Heart right ventricle (tissue), 16 donors: ENCODE results near the gene PEAR1. TPM values are rescaled to one million over a fixed set of nuclear protein-coding genes. Genes with fewer than 3 reads are reported as not detected.

ENCODE experiments used
- ATAC-seq, 8 donors: fragments of 200-7000 bp; cut with Tn5 transposase; one replicate each; pipeline ENCODE4 v1.9.1; 2020; ENCODE audit warnings: mild to moderate bottlenecking in 8 of 8, moderate library complexity in 8 of 8, moderate number of reproducible peaks in 1 of 8
- DNase-seq, 2 donors: peaks; one replicate each; pipeline ENCODE4 v3.0.0-alpha.2; 2020
- H3K27ac ChIP-seq, 10 donors: fragments of 200-600 bp; sonication (generic) in 2 of 10; one replicate each; pipeline versions ENCODE4 v1.5.0 to v1.8.0; 2020 to 2022; ENCODE audit warnings: mild to moderate bottlenecking in 3 of 10
- H3K27me3 ChIP-seq, 7 donors: fragments of 200-600 bp; one replicate each; pipeline ENCODE4 v1.8.0; 2021 to 2022; ENCODE audit warnings: mild to moderate bottlenecking in 2 of 7
- H3K36me3 ChIP-seq, 9 donors: fragments of 200-600 bp; sonication (generic) in 1 of 9; one replicate each; pipeline versions ENCODE4 v1.5.0 to v1.8.0; 2020 to 2022; ENCODE audit warnings: mild to moderate bottlenecking in 2 of 9
- H3K4me1 ChIP-seq, 9 donors: fragments of 200-600 bp; sonication (generic) in 1 of 9; one replicate each; pipeline versions ENCODE4 v1.5.0 to v1.8.0; 2020 to 2022; ENCODE audit warnings: mild to moderate bottlenecking in 4 of 9
- H3K4me3 ChIP-seq, 10 donors: fragments of 200-600 bp; sonication (generic) in 2 of 10; one replicate each; pipeline versions ENCODE4 v1.5.0 to v1.8.0; 2020 to 2022; ENCODE audit warnings: mild to moderate bottlenecking in 7 of 10, moderate library complexity in 2 of 10
- H3K9me3 ChIP-seq, 11 donors: fragments of 200-600 bp in 10 of 11; sonication (generic) in 2 of 11; one replicate each; pipeline versions ENCODE4 v1.5.0 to v1.8.0; 2013 to 2022; ENCODE audit warnings: mild to moderate bottlenecking in 2 of 11, control low read depth in 1 of 11, moderate library complexity in 1 of 11
- WGBS, 2 donors: extraction: QIAGEN DNeasy Blood & Tissue Kit; methylation state at CpG; one replicate each; pipeline ENCODE4 v1.1.7; 2013; ENCODE audit warnings: inconsistent platforms in 1 of 2; 5-methylcytosine and 5-hydroxymethylcytosine counted together
- intact Hi-C, 10 donors: fragments of 100-400 bp; cut with DNase I; formaldehyde crosslinking; loops; one replicate each; pipeline versions ENCODE4 v1.11.1 to v1.14.2; 2022
- polyA plus RNA-seq, 2 donors: library from polyadenylated mRNA; stranded (reverse); fragments of 200-250 nt; gene quantifications; one replicate each; pipeline ENCODE4 v1.2.3, GENCODE V29; 2013
- total RNA-seq, 10 donors: library from RNA; stranded (reverse); fragmentation: NEBNext Ultra II Directional in 3 of 10; extraction: Animal tissue kit (Norgen Biotek cat#: 25700) in 3 of 10; gene quantifications; one replicate each; pipeline versions ENCODE4 v1.2.1 to v1.2.4, GENCODE V29; 2021 to 2023
- TF ChIP-seq, protein P1 (sequence below), 9 donors: fragments of 200-600 bp; sonication (generic) in 2 of 9; IDR thresholded peaks; one replicate each; pipeline versions ENCODE4 v1.5.0 to v1.8.0; 2021 to 2022; ENCODE audit warnings: antibody characterized with exemption in 9 of 9, mild to moderate bottlenecking in 5 of 9, moderate library complexity in 1 of 9
- donor health status: Arrhythmogenic right ventricular cardiomyopathy.
- donor health status: ischemic (EF 13 %, LVEDD 7.1; RV severe dilation, severe dysfunction).
- donor health status: healthy with polysubstance abuse.
- donor health status: DM: no; HTN: yes; CAD: no.
- donor health status: DM: no; HTN: no; CAD: no.
- donor health status: ischemic (EF 25% LVEDD 6.9; RV normal size, moderate dysfunction).
- donor health status: ischemic (EF 25% LVEDD 5.7; RV mildly dilated, moderate dysfunction).
- donor health status: healthy.
- donor health status: DM: yes; HTN: yes; CAD: no.
- donor health status: Ischemic cardiomyopathy.
- donor health status: ischemic (EF 35%, LVEDD 5.7; RV mildly dilated, moderate dysfunction).
- donor health status: nonischemic (EF 11% LVEDD 7.7; RV severe dilation, severe dysfunction).
- donor health status: DM: yes; HTN: yes; CAD: no.
- donor health status: PGD.
- donor health status: ischemic (EF 29% LVEDD 5.4; RV normal size, mild dysfunction).
- donor health status: nonischemic (EF 23%, LVEDD 6.1; RV moderate dilation, normal function).

PEAR1 gene
- total and polyA plus RNA-seq, 12 donors, result 3.8 to 13.7 (median 7.1) TPM

DNA sequence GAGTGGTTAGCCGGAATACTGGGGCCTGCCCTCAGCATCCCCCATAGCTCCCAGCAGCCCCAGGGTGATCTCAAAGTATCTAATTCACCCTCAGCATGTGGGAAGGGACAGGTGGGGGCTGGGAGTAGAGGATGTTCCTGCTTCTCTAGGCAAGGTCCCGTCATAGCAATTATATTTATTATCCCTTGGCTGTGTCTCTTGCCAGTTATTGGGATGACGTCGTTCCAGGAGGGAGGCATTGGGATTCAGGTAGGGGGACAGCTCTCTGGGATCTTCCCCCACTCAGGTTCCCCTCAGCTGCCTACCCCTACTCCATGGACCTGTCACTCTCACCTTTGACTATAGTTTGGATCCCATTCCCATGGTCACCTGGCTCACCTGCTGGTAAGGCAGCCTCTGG, 11.9 kb upstream of the PEAR1 start:
- no peak for ATAC-seq
- no peak overlapping the region for H3K4me3 ChIP-seq
- TF ChIP-seq, protein P1, sequence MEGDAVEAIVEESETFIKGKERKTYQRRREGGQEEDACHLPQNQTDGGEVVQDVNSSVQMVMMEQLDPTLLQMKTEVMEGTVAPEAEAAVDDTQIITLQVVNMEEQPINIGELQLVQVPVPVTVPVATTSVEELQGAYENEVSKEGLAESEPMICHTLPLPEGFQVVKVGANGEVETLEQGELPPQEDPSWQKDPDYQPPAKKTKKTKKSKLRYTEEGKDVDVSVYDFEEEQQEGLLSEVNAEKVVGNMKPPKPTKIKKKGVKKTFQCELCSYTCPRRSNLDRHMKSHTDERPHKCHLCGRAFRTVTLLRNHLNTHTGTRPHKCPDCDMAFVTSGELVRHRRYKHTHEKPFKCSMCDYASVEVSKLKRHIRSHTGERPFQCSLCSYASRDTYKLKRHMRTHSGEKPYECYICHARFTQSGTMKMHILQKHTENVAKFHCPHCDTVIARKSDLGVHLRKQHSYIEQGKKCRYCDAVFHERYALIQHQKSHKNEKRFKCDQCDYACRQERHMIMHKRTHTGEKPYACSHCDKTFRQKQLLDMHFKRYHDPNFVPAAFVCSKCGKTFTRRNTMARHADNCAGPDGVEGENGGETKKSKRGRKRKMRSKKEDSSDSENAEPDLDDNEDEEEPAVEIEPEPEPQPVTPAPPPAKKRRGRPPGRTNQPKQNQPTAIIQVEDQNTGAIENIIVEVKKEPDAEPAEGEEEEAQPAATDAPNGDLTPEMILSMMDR (IDR thresholded peaks at IDR 0.05), result no peak
- peaks cover 0 to 17% (median 3%) of the 10 kb centered on the region in 9 donors for H3K4me1 ChIP-seq
- H3K36me3 ChIP-seq, result no peaks in the 10 kb centered on the region
- H3K27ac ChIP-seq, result no peak overlapping the region
- DNase-seq, result no peak
- H3K9me3 ChIP-seq, result no peaks in the 10 kb centered on the region
- 81 to 87% methylated on average over 4 of the region's 4 CpGs for WGBS, 2 donors
- H3K27me3 ChIP-seq, result peaks cover 0 to 33% (median 12%) of the 10 kb centered on the region in 7 donors
- intact Hi-C loops, result loop anchor here in 8 of 10 donors (2.0 to 10.0 kb wide), 4 partner anchors 41 to 187 kb away; partner anchors contain the start of genes ISG20L2 (in 3 of the 8) and METTL25B (in 3 of the 8)

DNA sequence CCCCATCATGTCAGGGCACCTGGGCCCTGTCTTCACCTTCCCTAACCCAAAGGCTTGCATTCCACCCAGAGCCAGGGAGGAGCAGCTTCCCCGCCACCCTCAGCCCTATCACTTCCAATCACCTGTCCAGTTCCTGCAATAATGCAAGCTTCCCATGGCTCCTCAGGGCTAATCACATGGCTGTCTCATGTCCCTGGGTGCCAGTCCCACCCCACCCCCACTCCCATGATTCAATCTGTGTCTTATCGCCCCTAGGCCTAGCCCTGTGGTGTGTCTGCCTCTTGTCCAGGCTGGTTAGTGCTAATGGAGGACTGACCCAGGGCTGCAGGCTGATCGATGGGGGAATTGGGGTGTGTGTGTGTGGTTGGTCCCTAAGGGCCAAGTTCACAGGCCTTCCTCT, 11.0 kb upstream of the PEAR1 start:
- no peaks in the 10 kb centered on the region for H3K9me3 ChIP-seq
- H3K4me3 ChIP-seq, result no peak overlapping the region
- intact Hi-C loops, result loop anchor here in 8 of 10 donors (2.0 to 10.0 kb wide), 4 partner anchors 42 to 188 kb away; partner anchors contain the start of genes ISG20L2 (in 3 of the 8) and METTL25B (in 3 of the 8)
- WGBS, 2 donors, result 62 to 73% methylated on average over 3 of the region's 3 CpGs
- DNase-seq (no peak), ATAC-seq (no peak)
- TF ChIP-seq, protein P1 (IDR thresholded peaks at IDR 0.05), result no peak
- H3K27me3 ChIP-seq, result peaks cover 0 to 26% (median 6%) of the 10 kb centered on the region in 7 donors
- no peaks in the 10 kb centered on the region for H3K36me3 ChIP-seq
- no peak overlapping the region for H3K27ac ChIP-seq
- peaks cover 0 to 17% (median 3%) of the 10 kb centered on the region in 9 donors for H3K4me1 ChIP-seq

DNA sequence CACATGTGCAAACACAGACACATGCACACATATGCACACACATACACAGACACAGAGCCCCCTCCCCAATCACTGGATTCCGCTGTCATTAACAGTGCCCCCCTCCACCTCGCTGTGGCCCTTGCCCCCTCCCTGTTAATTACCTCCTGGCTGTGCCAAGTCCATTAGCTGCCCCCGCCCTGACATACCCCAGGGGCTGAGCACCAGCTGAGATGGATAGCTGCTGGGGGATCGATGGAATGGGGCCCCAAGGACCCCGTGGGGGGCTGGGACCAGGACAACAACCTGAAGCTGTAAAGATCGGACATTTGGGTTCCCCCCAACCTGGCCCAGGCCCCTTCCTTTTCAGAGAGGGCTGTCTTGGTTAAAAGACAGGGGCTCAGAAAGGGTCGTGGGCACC, 9.6 kb upstream of the PEAR1 start:
- intact Hi-C loops, result loop anchor here in 8 of 10 donors (2.0 to 10.0 kb wide), 4 partner anchors 43 to 189 kb away; partner anchors contain the start of genes ISG20L2 (in 3 of the 8) and METTL25B (in 3 of the 8)
- no peak overlapping the region for H3K4me3 ChIP-seq
- peaks cover 0 to 20% (median 6%) of the 10 kb centered on the region in 7 donors for H3K27me3 ChIP-seq
- H3K9me3 ChIP-seq, result no peaks in the 10 kb centered on the region
- no peak overlapping the region for H3K27ac ChIP-seq
- peaks cover 0 to 17% (median 3%) of the 10 kb centered on the region in 9 donors for H3K4me1 ChIP-seq
- TF ChIP-seq, protein P1 (IDR thresholded peaks at IDR 0.05), result no peak
- DNase-seq, result no peak
- no peaks in the 10 kb centered on the region for H3K36me3 ChIP-seq
- ATAC-seq, result no peak
- 76 to 79% methylated on average over 7 of the region's 7 CpGs for WGBS, 2 donors

DNA sequence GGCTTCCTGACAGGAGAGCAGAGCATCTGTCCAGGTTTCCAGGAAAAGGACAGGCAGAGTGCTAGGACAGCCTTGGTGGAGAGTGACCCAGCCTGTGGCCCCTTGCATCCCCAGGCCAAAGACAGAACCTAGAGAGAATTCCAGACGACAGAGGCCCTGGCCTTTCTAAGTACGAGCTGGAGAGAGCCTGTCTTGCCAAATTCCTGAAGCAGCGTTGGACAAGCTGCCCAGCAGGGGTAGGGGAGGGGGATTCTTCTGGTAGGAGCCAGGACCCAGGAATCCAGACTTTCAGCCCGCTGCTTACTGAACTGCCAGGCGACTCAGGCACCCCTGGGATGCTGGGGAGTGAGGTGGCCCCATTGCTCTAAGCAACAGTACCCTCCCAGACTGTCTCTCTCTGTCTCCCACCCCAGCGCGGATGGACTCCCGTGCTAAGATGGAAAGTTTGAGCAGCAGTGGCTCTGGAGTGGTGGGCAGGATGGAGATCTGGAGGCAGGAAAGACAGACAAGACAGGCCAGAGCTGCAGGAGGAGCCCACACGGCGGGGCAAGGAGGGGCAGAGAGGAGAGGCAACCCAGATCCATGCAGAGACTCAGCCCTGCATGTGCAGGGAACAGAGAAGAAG, 8.8 kb upstream of the PEAR1 start:
- ATAC-seq, result peak in 1 of 8 donors; percentile 9
- Histone ChIP-seq H3K4me1 (peaks cover 0 to 17% (median 3%) of the 10 kb centered on the region in 9 donors), H3K4me3 (no peak overlapping the region), H3K27ac (no peak overlapping the region), H3K9me3 (no peaks in the 10 kb centered on the region), H3K27me3 (peaks cover 0 to 19% (median 6%) of the 10 kb centered on the region in 7 donors), H3K36me3 (no peaks in the 10 kb centered on the region)
- 65 to 67% methylated on average over 10 of the region's 10 CpGs for WGBS, 2 donors
- TF ChIP-seq, protein P1 (IDR thresholded peaks at IDR 0.05), result no peak
- intact Hi-C loops, result loop anchor here in 7 of 10 donors (5.0 to 10.0 kb wide), 4 partner anchors 47 to 190 kb away; partner anchors contain the start of genes ISG20L2 (in 3 of the 7) and METTL25B (in 3 of the 7)
- no peak for DNase-seq
